SU-DHL-6 (cell line): ENCODE data around the gene BEGAIN.

ENCODE experiments used
- H2AFZ ChIP-seq: fragments of 200-600 bp; sonication (generic); 2 replicates; pipeline ENCODE4 v1.6.1; 2014; ENCODE audit warnings: low read depth, mild to moderate bottlenecking, moderate library complexity, mixed read lengths, antibody characterized with exemption, low read length; ENCODE audit not compliant: severe bottlenecking
- H3F3A ChIP-seq: fragments of 200-600 bp; shearing (Covaris generic); 2 replicates; pipeline ENCODE4 v1.6.0; 2016; ENCODE audit warnings: antibody characterized with exemption, mild to moderate bottlenecking; ENCODE audit not compliant: insufficient read depth
- H3K27ac ChIP-seq: fragments of 200-600 bp; sonication (generic); 2 replicates; pipeline ENCODE4 v1.5.1; 2016; ENCODE audit warnings: low read depth, mild to moderate bottlenecking, low read length, moderate library complexity, mixed read lengths
- H3K27me3 ChIP-seq: fragments of 200-600 bp; sonication (generic), shearing (Covaris generic); 2 replicates; pipeline ENCODE4 v1.6.0; 2014; ENCODE audit warnings: mild to moderate bottlenecking, low read length
- H3K36me3 ChIP-seq: fragments of 200-600 bp; sonication (generic); 2 replicates; pipeline ENCODE4 v1.6.1; 2014; ENCODE audit warnings: mild to moderate bottlenecking, low read length, mixed read lengths
- H3K4me2 ChIP-seq: fragments of 300-600, 200-600 bp; shearing (Covaris generic), sonication (generic); 2 replicates; pipeline ENCODE4 v1.6.0; 2014; ENCODE audit warnings: low read length, low read depth, mild to moderate bottlenecking; ENCODE audit not compliant: poor library complexity, severe bottlenecking
- H3K4me3 ChIP-seq: fragments of 200-600 bp; sonication (generic); 2 replicates; pipeline ENCODE4 v1.5.1; 2014; ENCODE audit warnings: antibody characterized with exemption, low read length, mild to moderate bottlenecking, mixed read lengths; ENCODE audit not compliant: insufficient read depth, poor library complexity, severe bottlenecking
- H3K79me2 ChIP-seq: fragments of 200-600 bp; sonication (generic); 2 replicates; pipeline ENCODE4 v1.6.1; 2014; ENCODE audit warnings: mild to moderate bottlenecking, low read length, moderate library complexity; ENCODE audit not compliant: insufficient read depth
- H3K9ac ChIP-seq: fragments of 200-600 bp; sonication (generic); 2 replicates; pipeline ENCODE4 v1.7.0; 2014; ENCODE audit warnings: mild to moderate bottlenecking, low read length
- H3K9me2 ChIP-seq: fragments of 200-600 bp; sonication (generic); replicated peaks from 2 replicates; pipeline ENCODE4 v1.6.1; 2014; ENCODE audit warnings: low read length; ENCODE audit not compliant: insufficient read depth
- H3K9me3 ChIP-seq: fragments of 200-600 bp; sonication (generic); 2 replicates; pipeline ENCODE4 v1.6.1; 2014; ENCODE audit warnings: low read length, mixed read lengths; ENCODE audit not compliant: insufficient read depth
- H4K20me1 ChIP-seq: fragments of 200-600 bp; sonication (generic); 2 replicates; pipeline ENCODE4 v1.6.1; 2014; ENCODE audit warnings: low read depth, mild to moderate bottlenecking, antibody characterized with exemption, low read length, moderate library complexity, mixed read lengths
- CTCF ChIP-seq: fragments of 200-600 bp; sonication (generic); IDR thresholded peaks from one replicate; pipeline ENCODE4 v1.5.1; 2017; ENCODE audit warnings: antibody characterized with exemption, mild to moderate bottlenecking, low read length, moderate library complexity; ENCODE audit not compliant: insufficient read depth, poor library complexity, severe bottlenecking
- EZH2phosphoT487 ChIP-seq: fragments of 200-600 bp; sonication (generic), shearing (Covaris generic); conservative IDR thresholded peaks from 2 replicates; pipeline ENCODE4 v1.6.1; 2018; ENCODE audit warnings: mild to moderate bottlenecking, antibody characterized with exemption, low read length, moderate library complexity, mixed read lengths

Gene BEGAIN

GRCh38 chr14:100604709-100605108 lies 17.5 kb upstream of the BEGAIN start:
- Histone ChIP-seq H3K4me2 (no peak overlapping the region), H3K79me2 (no peaks in the 10 kb centered on the region), H3K9ac (no peak overlapping the region), H3K27me3 (no peaks in the 10 kb centered on the region), H3K27ac (no peak overlapping the region), H2AFZ (no peak overlapping the region), H3F3A (no peaks in the 10 kb centered on the region), H3K9me2 (0 out of 2 replicates have a peak, but pooled peaks cover 3% of the 10 kb centered on the region), H4K20me1 (no peaks in the 10 kb centered on the region), H3K9me3 (no peaks in the 10 kb centered on the region), H3K4me3 (no peak overlapping the region), H3K36me3 (no peaks in the 10 kb centered on the region)
- TF ChIP-seq CTCF (no peak), EZH2phosphoT487 (no peak)

DNA sequence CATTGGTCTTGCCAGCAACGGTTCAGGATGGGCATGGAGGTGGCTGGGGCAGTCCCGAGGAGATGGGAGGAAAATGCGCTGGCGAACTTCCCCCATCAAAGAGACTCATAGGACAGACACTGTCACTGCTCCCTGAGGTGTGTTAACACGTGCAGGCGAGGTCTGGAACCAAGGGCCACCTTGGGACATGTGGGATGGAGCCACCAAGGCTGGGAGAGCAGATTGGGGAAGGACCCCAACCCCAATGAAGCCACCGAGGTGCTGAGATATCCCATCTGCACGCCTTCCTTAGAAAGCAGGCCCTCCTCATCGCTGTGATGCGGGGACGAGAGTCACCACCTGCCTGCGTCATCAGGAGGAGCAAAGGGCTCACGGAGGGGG lies 16.9 kb upstream of the BEGAIN start:
- Histone ChIP-seq H2AFZ (no peak overlapping the region), H3K79me2 (no peaks in the 10 kb centered on the region), H3F3A (no peaks in the 10 kb centered on the region), H3K9me2 (0 out of 2 replicates have a peak, but pooled peaks cover 3% of the 10 kb centered on the region), H3K4me3 (no peak overlapping the region), H3K27me3 (no peaks in the 10 kb centered on the region), H3K9me3 (no peaks in the 10 kb centered on the region), H4K20me1 (no peaks in the 10 kb centered on the region), H3K9ac (no peak overlapping the region), H3K27ac (no peak overlapping the region), H3K36me3 (no peaks in the 10 kb centered on the region), H3K4me2 (no peak overlapping the region)
- no peak for TF ChIP-seq CTCF
- no peak for TF ChIP-seq EZH2phosphoT487

- H4K20me1 ChIP-seq, result no peaks in the 10 kb centered on the region
- H3K4me3 ChIP-seq, result no peak overlapping the region
- H3K4me2 ChIP-seq, result no peak overlapping the region
- no peaks in the 10 kb centered on the region for H3F3A ChIP-seq
- H3K27ac ChIP-seq, result no peak overlapping the region
- no peaks in the 10 kb centered on the region for H3K27me3 ChIP-seq
- H3K9me2 ChIP-seq, result 0 out of 2 replicates have a peak, but pooled peaks cover 3% of the 10 kb centered on the region
- no peaks in the 10 kb centered on the region for H3K79me2 ChIP-seq
- no peaks in the 10 kb centered on the region for H3K36me3 ChIP-seq
- no peaks in the 10 kb centered on the region for H3K9me3 ChIP-seq
- H3K9ac ChIP-seq, result no peak overlapping the region
- no peak for TF ChIP-seq CTCF
- TF ChIP-seq EZH2phosphoT487, result no peak
- no peak overlapping the region for H2AFZ ChIP-seq
Observed at GRCh38 chr14:100603341-100604120, 16.3 kb upstream of the BEGAIN start.
